Fibroblast of skin of back (primary cell): ENCODE data around the gene TSTD2.
"Not testable (repeated sequence)": the region's sequence is repeated elsewhere in the genome, so short reads cannot be mapped to it uniquely, and the experiment has no call there.

ENCODE experiments used
- DNase-seq: peaks from one replicate; pipeline ENCODE4 v3.0.0-alpha.2; 2013

Gene TSTD2

DNA sequence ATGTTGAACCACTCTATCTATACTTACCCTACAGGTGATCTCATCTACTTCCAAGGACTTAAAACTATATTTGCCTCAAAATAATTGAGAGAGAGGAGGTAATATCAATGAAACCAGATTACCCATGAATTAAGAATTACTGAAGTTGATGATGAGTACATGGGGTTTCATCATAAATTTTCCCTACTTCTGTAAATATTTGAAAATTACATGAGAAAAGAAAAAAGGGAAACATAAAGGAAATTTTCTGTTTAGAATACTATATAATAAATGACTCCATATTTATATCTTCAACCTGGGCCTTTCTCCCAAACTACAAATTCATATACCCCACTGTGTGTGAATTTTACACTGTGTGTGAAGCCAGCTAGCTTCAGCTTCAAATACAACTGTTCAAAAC, 2.6 kb downstream of the TSTD2 start:
- no peak for DNase-seq

DNA sequence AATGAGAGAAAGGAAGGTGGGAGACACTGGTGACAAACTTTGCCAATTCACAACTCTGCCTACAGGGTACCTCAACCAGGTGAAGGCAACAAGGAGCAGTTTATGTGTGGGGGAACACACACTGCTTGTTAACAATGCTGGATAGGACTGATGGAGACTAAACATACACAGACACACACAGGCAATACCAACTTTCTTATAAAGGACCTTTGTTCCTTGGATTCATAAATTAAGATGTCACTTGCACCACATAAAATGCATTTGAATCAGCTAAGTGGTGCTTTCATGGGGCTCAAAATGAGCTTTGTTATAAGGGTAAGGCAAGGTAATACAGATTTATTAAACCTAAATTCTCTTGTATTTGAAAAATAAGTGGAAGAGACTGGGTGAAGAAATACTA, 4.0 kb downstream of the TSTD2 start:
- DNase-seq: no peak

DNA sequence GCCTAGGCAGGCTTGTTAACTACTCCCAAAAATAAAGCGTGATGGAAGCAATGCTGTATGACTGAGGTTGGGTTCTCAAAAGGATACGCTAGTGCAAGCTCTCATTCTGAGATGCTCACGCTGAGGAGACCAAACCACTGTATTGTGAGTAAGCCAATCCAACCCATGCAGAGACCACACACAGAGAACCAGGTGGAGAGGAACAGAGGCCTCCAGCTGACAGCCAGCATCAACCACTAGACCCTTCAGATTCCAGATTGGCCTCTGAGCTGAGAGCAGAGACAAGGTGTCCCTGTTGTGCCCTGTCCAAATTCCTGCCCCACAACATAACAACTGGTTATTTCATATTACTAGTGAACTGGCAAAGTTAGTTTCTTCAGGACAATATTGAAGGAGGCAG, 4.5 kb downstream of the TSTD2 start:
- no peak for DNase-seq

DNA sequence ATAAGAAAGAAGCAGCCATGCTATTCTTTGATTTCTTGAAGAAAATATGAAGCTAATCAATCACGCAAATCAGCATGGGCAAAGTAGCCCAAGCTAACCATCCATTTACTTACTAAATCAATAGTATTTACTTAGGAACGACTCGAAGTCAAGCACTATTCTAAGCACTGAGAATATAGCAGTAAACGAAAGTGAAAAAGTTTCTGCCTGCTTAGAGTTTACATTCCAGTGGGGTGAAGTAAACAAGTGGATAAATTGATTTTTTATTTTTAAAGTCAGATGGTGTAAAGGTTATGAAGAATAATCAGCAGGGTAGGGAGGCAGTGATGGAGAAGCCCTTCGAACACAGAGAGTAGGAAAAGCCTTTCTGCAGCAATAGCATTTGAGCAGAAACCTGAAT, 5.5 kb downstream of the TSTD2 start:
- DNase-seq: no peak

DNA sequence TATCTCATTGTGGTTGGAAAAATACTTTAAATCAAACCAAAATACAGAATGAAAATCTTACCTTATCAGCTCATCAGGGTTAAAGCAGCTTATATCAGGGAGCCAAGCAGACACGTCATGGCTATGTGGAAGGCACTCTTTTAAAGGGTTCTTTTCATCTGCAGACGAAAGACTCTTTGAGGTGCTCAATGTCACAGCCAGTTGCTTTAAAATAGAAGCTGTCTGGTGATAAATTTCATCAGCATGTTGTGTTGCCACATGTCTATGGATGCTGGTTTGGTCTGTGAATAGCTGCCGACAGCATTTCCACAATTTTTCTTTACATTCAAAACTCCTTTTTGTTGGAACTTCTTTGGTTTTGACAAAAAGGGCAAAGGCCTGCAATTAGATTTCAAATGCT, 7.5 kb downstream of the TSTD2 start:
- no peak for DNase-seq

DNA sequence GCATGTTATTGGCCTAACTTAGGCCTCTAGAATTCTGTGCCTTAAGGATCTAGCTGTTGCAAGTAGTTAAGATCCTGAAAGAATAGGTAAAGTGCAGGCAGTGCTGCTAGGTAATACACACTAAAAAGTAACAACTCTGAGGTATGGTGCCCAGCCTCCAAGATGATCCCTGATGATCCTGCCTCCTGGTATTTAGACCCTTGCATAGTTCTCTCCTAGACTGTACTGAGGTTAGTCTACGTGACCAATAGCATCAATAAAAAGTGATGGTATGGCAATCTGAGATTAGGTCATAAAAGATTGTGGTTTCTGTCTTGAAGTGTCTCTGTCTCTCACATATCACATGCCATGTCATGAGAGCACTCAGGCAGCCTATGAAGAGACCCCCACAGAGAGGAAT, 9.2 kb downstream of the TSTD2 start:
- no peak for DNase-seq

DNA sequence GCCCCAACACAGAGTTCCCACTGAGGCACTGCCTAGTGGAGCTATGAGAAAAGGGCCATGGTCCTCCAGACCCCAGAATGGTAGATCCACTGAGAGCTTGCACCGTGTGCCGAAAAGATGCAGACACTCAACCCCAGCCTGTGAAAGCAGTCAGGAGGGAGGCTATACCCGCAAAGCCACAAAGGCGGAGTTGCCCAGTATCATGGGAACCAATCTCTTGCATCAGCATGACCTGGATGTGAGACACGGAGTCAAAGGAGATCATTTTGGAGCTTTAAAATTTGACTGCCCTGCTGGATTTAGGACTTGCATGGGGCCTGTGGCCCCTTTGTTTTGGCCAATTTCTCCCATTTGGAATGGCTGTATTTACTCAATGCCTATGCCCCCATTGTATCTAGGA, 10.7 kb downstream of the TSTD2 start:
- not testable (repeated sequence) for DNase-seq

DNA sequence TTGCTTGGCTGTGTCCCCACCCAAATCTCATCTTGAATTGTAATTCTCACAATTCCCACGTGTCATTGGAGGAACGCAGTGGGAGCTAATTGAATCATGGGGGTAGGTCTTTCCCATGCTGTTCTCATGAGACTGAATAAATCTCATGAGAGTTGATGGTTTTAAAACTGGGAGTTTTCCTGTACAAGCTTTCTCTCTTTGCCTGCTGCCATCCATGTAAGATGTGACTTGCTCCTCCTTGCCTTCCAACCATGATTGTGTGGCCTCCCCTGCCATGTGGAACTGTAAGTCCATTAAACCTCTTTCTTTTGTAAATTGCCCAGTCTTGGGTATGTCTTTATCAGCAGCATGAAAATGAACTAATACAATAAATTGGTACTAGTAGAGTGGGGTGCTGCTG, 13.1 kb downstream of the TSTD2 start:
- not testable (repeated sequence) for DNase-seq

DNA sequence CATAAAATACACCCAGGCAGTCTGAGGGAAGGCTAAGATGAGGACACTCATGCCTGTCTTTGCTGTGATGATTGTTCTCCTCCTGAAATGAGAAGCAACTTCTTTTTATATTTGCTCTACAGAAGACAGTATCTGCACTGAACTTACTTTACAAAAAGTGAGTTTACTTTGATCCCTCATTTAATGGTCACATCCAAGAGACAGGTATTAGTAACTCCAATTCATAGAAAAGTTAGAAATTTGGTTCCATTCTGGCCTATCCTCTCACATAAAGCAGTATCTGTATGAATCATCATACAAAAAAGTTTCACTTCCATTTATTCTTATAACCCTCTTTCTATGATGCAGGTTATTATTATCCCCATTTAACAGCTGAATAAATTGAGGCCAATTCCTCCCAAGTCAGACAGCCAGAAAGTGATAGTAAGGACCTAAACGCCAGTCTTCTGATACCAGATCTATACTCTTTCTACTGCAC, 15.2 kb downstream of the TSTD2 start:
- DNase-seq: no peak

DNA sequence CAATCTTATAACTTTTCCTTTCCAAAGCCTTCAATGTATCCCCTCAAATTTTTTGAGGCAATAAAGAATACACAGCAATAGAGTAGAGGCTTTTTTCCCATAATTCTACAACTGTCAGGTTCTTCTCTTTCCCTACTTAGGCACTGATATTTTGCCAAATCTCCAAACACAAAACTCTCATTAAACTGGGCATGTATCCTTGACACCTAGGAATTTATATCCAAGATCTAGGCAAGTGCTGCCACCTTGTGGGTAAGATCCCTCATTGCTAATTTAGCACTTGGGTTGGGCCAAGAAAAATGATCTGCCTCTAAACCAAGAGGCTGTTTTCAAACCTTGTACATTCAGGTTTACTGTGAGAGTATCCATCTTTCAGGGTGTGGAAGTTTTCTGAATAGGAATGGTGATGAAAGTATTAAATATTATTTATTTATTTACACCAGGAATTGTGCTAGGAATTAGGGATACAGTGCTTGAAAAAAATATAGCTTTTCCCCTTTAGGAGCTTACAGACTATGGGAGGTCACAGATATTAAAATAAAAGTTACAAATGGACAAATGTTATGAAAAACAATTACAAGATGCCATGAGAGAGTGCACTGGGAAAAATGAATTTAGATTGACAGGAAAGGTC, 17.6 kb downstream of the TSTD2 start:
- peak; percentile 51 for DNase-seq

DNA sequence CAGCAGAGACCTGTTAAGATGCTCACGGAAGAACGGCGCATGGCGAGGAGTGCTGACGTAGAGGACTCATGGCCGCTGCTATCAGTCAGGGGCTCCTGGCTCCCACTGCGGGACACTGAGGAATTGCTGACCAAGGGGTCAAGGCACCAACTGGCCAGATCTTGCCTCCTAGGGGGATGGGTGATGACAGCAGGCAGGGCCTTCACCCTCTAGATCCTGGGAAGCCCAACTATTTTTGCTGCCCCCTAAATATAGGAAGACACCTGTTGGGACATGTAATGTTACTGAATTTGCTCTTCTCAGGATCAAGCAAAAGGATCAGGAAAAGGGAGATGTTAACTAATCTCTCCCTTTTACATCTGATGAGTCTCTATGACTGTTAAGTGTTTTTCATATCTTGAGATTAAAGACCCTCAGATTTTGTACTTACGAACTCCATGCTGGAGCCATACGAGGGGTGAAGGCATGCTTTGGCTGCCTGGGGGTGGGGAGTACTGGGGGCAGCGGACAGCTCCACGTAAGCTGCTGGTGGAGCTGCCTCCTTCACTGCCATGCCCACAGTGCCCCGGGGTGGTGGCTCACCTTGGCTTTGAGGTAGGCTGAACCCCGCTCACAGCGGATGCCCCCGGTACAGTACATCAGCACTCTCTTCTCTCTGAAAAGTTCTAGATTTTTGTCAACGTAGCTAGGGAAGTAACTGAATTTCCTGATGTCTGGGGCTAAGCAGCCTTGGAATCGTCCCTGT, 28.1 kb downstream of the TSTD2 start:
- no peak for DNase-seq

DNA sequence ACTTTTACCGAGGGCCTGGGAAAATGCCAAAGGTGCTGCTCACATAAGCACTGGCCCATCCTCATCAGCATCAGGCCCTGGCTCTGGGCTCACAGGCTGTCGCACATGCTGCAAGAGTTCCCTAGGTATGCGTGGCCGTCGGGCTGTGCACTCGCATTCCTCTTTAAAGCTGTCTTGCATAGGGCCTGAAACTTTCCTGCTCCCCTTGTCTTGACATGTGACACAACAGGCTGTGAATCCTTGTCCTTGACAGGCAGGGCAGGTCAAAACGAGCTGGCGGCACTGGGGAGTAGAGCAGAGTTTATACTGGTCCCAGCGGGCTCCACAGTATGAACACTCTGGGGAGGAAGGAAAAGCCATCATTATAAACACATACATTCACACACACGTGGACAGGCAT, 30.7 kb downstream of the TSTD2 start:
- no peak for DNase-seq

DNA sequence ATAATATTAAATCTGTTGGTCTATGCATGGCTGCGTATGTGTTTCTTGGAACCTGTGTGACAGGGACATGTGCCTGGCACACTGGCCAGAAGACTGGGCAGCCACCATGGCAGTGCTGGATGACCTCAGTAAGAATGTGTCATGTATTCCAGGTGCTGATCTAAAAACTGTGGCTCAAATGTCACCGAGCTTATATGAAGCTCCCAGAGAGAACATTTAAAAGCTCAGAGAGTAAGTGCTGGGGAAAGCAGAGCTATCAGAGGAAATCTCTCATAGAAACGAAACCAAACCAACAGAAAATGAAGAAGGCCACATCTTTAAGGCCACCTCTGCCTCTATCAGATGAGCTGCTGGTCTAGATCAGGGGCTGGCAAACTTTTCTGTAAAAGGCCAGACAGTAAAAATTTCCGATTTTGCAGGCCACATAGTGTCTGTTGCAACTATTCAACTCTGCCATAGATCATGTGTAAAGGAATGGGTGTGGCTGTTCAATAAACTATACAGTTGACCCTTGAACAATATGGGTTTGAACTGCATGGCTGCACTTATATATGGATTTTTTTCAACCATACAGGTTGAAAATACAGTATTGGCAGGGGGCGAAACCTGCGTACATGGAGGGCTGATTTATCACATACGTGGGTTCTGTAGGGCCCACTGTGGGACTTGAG, 31.8 kb downstream of the TSTD2 start:
- no peak for DNase-seq

DNA sequence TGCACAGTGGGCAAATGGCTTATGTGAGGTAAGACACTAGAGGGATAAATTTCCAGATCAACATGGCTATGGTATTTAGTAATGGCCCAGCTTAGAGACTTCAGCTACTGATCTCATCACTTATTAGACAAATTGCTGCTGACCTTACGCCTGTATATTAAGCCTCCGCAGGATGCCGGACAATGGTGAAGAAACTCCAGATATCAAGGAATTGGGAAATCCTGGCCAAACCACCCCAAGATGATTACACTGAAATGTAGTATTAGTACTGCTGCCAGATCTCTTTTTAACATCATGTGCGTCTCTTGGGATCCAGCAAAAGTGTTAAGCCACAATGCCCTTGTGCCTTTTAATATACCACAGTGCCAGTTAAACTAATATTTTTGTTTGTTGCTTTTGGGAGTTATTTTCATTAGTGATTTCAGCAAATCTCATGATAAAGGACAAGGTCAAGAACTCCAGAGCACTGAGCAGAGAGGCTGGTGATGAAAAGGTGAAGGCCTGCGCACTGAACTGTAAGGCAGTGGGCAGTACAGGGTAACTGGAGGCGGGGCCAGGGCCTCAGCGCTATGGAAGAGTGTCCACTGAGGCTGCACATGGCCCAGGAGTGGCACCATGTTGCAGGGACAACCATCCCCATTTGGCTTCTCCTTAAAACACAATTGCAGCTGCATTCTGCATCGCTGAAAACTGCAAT, 32.5 kb downstream of the TSTD2 start:
- DNase-seq: no peak

DNA sequence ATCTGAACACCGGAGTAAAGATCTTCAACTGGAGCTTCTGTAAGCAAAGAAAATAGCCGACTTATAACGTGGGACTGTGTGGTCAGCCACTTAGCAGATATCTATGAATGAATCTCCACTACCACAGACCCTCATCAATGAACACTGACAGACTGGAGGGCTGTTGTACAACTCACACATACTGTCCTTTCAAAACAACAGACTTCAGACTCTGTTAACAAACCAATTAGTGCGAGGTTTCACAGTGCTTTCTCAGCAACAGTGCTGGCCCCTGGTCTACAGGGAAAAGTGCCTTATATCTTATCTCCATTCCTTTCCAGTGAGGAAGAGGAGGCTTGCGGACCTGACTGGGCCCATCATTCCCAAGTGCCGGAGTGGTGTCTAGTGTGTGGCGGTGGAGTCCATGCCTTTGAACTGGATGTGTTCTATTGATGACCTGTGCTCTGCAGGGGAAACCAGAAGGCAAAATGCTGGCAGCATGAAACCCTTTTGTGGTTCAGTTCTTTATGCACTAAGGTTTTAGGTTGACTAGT, 33.8 kb downstream of the TSTD2 start:
- DNase-seq: no peak

DNA sequence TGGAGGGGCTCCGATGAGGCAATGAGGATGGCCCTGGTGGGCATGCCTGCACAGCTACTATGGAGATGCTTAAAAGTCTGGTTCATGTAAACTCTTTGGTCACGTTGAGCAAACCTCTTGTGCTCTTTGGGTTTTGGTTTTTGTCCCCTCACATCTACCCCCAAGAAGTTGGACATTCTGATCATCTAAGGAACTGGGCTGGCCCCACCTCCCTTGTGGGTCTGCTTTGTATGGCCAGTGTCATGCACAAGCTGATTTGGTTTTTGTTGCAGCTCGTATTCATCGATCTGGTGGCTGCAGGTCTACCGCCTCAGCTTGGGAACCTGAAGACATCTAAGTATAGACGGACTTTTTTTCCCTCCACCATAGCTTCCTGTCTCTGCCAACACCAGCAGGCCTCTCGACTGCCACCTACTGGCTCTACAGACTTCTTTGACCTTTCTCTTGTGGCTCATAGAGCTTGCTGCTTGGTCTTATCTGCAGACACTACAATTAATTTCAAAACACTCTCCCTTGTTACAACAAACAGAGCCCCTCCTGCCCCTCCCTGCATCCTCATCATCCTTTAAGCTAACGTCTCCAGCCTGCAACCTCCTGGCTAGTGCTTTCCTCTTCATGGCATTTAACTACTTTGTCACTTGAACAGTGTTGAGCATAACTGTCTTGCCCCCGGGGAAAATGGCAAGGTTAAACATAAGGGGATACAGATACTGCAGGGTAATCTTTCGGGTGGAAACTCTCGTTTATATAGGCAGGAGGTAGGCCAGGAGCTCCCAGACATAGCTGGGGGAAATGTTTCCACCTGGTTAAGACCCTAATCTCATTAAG, 34.5 kb downstream of the TSTD2 start:
- peak; percentile 73 for DNase-seq

DNA sequence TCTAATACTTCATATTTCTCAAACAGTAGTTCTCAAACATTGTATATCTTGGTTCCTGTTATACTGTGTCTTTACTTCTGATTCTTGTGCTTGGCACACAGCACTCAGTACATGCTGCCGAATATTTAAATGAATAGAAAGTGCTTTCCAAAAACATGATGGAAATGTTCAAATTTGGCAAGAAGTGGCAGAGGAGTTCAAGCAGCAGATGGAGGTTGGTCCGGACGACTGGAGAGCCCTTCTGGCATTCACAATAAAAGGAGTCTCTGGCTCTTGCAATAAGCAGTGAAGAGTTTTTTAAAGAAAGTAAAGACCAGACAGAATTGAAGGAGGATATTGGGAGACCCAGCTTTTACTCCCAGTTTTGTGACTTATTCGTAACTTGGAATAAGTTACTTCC, 36.3 kb downstream of the TSTD2 start:
- no peak for DNase-seq

DNA sequence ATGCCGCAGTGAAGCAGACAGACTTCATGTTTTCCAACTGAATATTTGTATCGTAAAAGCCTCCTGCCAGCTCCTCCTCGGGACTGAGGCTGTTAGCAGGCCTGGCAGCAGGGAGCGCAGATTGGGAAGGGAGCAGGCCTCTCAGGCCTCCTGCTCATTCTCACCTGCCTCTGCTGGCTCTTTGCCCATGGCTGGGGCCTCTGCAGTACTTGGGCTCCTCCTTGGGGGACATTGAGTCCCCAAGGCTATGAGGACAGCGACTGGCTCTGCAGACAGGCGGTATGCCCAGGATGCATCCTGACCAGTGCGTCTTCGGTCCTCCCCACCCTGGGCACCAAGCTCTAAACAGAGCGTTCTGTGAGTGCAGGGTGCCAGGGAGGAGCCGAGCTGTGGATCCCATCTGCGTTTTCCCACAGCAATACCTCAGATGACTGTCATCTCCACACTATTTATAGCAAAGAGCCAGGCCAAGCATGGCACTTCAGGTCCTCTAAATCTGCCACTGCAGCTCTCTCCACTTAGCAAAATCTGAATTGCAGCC, 38.7 kb downstream of the TSTD2 start:
- DNase-seq: no peak

DNA sequence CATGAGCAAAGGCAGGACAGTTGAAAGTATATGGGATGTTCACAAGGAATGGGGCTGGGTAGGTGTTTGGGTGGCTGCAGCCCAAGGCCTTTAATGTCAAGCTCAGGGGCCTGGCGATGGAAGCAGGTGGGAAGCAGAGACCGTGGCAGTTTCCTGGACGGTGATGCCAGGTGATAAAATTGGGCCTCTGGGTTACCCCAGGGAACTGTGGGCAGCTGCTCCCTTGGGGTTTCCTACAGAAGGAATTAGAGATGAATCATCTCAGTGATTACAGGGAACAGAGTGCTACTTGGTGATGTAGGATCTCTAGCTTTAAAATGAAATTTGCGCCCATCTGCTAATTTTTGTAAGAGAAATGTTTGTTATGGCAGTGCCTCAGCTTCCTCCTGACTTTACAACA, 39.2 kb downstream of the TSTD2 start:
- DNase-seq: peak; percentile 11

DNA sequence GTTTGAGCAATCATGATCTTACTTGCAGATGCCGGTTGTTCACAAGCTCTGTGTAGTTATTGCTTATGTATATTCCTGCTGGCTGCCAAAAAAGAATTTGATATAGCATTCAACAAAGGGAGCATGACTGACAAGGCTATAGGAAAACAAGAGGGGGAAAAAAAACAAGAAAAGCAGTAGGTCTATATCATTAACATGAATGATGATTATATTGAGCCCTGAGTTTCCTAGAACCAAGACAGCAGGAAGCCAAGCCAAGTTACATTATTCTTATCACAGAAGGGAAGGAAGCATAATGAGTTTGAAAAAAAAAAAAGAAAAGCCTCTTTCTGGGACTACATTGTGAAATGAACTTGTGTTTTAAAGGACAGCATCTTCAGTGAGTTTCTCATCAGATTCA, 41.0 kb downstream of the TSTD2 start:
- DNase-seq: no peak

DNA sequence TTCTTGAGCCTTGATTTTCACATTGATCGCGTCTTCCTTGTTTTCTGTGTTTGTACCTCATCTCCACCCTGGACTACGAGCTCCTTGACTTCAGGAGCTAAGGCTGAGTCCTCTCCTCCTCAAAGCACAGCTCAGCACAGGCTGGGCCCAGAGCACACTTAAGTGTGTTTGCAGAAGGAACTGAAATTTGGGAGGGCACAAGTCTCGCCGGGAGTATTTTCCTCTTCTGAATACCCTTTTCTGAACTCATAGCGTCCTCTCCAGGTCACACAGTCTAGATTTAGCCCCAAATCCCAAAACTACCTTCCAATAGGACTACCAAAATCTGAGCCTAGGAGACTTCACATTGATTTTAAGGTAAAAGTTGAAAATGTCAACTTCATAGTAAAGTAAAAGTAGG, 41.6 kb downstream of the TSTD2 start:
- DNase-seq: no peak

DNA sequence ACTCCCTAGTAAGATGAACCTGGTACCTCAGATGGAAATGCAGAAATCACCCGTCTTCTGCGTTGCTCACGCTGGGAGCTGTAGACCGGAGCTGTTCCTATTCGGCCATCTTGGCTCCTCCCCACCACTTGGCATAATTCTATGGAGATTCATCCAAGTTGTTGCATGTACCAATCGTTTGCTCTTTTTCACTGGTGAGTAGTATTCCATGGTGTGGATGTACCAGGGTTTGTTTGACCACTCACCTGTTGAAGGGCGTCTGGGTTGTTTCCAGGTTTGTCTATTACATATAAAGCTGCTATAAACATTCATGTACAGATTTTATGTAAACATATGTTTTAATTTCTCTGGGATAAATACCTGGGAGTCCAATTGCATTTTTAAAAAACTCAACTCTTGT, 46.3 kb downstream of the TSTD2 start:
- DNase-seq: not testable (repeated sequence)
